ENCODE results near the gene DENND4A. TPM values are rescaled to one million over a fixed set of nuclear protein-coding genes. Genes with fewer than 3 reads are reported as not detected.

DENND4A gene
- total and polyA plus RNA-seq, 2 donors (not counting 1 experiment from before 2014, with no cell fraction given), result 24.4 to 103 TPM

GRCh38 chr15:65821070-65821469 is 29.0 kb upstream of the DENND4A start:
- no peak for DNase-seq
- Mint-ChIP-seq H3K27me3 (no peaks in the 10 kb centered on the region), H3K4me3 (peak overlapping the region; percentile 60), H3K27ac (peak overlapping the region; percentile 92), H3K4me1 (peaks cover 66% of the 10 kb centered on the region), H3K9me3 (ENCODE audit: insufficient read depth) (no peaks in the 10 kb centered on the region)
- Histone ChIP-seq H4K20me1 (ENCODE audit: control insufficient read depth, insufficient read depth, low read length, poor library complexity, severe bottlenecking) (no peaks in the 10 kb centered on the region), H3K27ac (ENCODE audit: low read length in 2 of 2) (peak overlapping the region; percentile 91 to 94), H3K27me3 (replicated peaks in 1 of 4; ENCODE audit: control extremely low read depth in 1 of 4, control insufficient read depth in 3 of 4, insufficient read depth in 4 of 4, low read length in 3 of 4) (no peaks in the 10 kb centered on the region), H3K4me1 (ENCODE audit: control insufficient read depth in 2 of 2, insufficient read depth in 2 of 2, low read length in 2 of 2) (peaks cover 63 to 71% of the 10 kb centered on the region in 2 donors), H3K4me2 (replicated peaks; ENCODE audit: low read depth, low read length, poor library complexity, severe bottlenecking) (peak overlapping the region; percentile 55), H3K4me3 (ENCODE audit: control extremely low read depth in 1 of 5, extremely low read depth in 1 of 5, insufficient read depth in 1 of 5, low read depth in 2 of 5, low read length in 4 of 5) (peak overlapping the region in 2 of 5 experiments; percentile 2 to 39), H3K9me3 (ENCODE audit: control extremely low read depth in 1 of 3, control insufficient read depth in 2 of 3, insufficient read depth in 1 of 3, low read length in 2 of 3) (no peaks in the 10 kb centered on the region), H2AFZ (ENCODE audit: insufficient read depth, low read depth, low read length, poor library complexity, severe bottlenecking) (peak overlapping the region; percentile 18), H3K79me2 (ENCODE audit: control insufficient read depth, insufficient read depth, low read length) (peaks cover 17% of the 10 kb centered on the region), H3K36me3 (replicated peaks in 1 of 2; ENCODE audit: control extremely low read depth in 1 of 2, control insufficient read depth in 1 of 2, extremely low read depth in 1 of 2, insufficient read depth in 2 of 2, low read length in 1 of 2) (no peaks in the 10 kb centered on the region), H3K9ac (ENCODE audit: low read length) (peak overlapping the region; percentile 31)
- TF ChIP-seq EZH2 (IDR thresholded peaks at IDR 0.05; ENCODE audit: borderline replicate concordance, insufficient read depth, low read depth, low read length, poor library complexity, severe bottlenecking) (no peak), CTCF (IDR thresholded peaks at IDR 0.05) (no peak)
- intact Hi-C loops (cut with micrococcal nuclease), result loop anchor here (5.0 kb wide), 1 partner anchor 36 kb away; no protein-coding TSS in a partner anchor
- CTCF ChIA-PET, result interaction anchor here (0.8 to 1.7 kb wide), 2 partner anchors 8 to 14 kb away, joined by 3 to 4 read pairs; no protein-coding TSS in a partner anchor
- POLR2A ChIA-PET, result interaction anchor here (1.5 kb wide), 1 partner anchor 31 kb away, joined by 5 read pairs; no protein-coding TSS in a partner anchor
- no peak for ATAC-seq (ENCODE audit: low read depth)

GRCh38 chr15:65819563-65819960 is 27.5 kb upstream of the DENND4A start:
- peak overlapping the region; percentile 35 for H3K4me3 Mint-ChIP-seq
- Histone ChIP-seq H3K79me2 (ENCODE audit: control insufficient read depth, insufficient read depth, low read length) (peaks cover 17% of the 10 kb centered on the region), H3K4me3 (ENCODE audit: control extremely low read depth in 1 of 5, extremely low read depth in 1 of 5, insufficient read depth in 1 of 5, low read depth in 2 of 5, low read length in 4 of 5) (peak overlapping the region in 1 of 5 experiments; percentile 40), H3K27ac (ENCODE audit: low read length in 2 of 2) (peak overlapping the region; percentile 91 to 94), H3K4me1 (ENCODE audit: control insufficient read depth in 2 of 2, insufficient read depth in 2 of 2, low read length in 2 of 2) (peaks cover 69 to 78% of the 10 kb centered on the region in 2 donors), H3K9ac (ENCODE audit: low read length) (peak overlapping the region; percentile 28), H3K4me2 (replicated peaks; ENCODE audit: low read depth, low read length, poor library complexity, severe bottlenecking) (peak overlapping the region; percentile 55), H2AFZ (ENCODE audit: insufficient read depth, low read depth, low read length, poor library complexity, severe bottlenecking) (no peak overlapping the region), H3K9me3 (ENCODE audit: control extremely low read depth in 1 of 3, control insufficient read depth in 2 of 3, insufficient read depth in 1 of 3, low read length in 2 of 3) (no peaks in the 10 kb centered on the region), H3K36me3 (replicated peaks in 1 of 2; ENCODE audit: control extremely low read depth in 1 of 2, control insufficient read depth in 1 of 2, extremely low read depth in 1 of 2, insufficient read depth in 2 of 2, low read length in 1 of 2) (no peaks in the 10 kb centered on the region), H4K20me1 (ENCODE audit: control insufficient read depth, insufficient read depth, low read length, poor library complexity, severe bottlenecking) (no peaks in the 10 kb centered on the region), H3K27me3 (replicated peaks in 1 of 4; ENCODE audit: control extremely low read depth in 1 of 4, control insufficient read depth in 3 of 4, insufficient read depth in 4 of 4, low read length in 3 of 4) (no peaks in the 10 kb centered on the region)
- intact Hi-C loops (cut with micrococcal nuclease), result loop anchor here (1.0 to 5.0 kb wide), 5 partner anchors 10 to 208 kb away; partner anchors contain the start of genes DENND4A, INTS14 and RAB11A
- ChIA-PET CTCF (interaction anchor here (0.6 to 2.0 kb wide), 7 partner anchors 10 to 42 kb away, joined by 3 to 12 read pairs (median 5); no protein-coding TSS in a partner anchor), POLR2A (interaction anchor here (2.9 kb wide), 1 partner anchor 27 kb away, joined by 23 read pairs; the partner anchor contains the start of gene DENND4A)
- peak; percentile 40 for DNase-seq
- ATAC-seq (ENCODE audit: low read depth), result no peak
- no peaks in the 10 kb centered on the region for H3K27me3 Mint-ChIP-seq
- no peak for TF ChIP-seq CTCF (IDR thresholded peaks at IDR 0.05)
- TF ChIP-seq EZH2 (IDR thresholded peaks at IDR 0.05; ENCODE audit: borderline replicate concordance, insufficient read depth, low read depth, low read length, poor library complexity, severe bottlenecking), result no peak
- H3K27ac Mint-ChIP-seq, result peak overlapping the region; percentile 96
- H3K4me1 Mint-ChIP-seq, result peaks cover 74% of the 10 kb centered on the region
- no peaks in the 10 kb centered on the region for H3K9me3 Mint-ChIP-seq (ENCODE audit: insufficient read depth)
- 100% methylated on average over 3 of the region's 3 CpGs for WGBS (ENCODE audit: insufficient coverage)
